Measurements from ENCODE around the gene NDUFS2.

Gene NDUFS2

GRCh38 chr1:161190962-161191521 is 11.1 kb upstream of the NDUFS2 start:
- Histone ChIP-seq H3K9ac (ENCODE audit: insufficient read length, low read depth) (peak overlapping the region; percentile 21), H3K9me3 (ENCODE audit: insufficient read depth, low read length) (no peaks in the 10 kb centered on the region), H3K4me3 (ENCODE audit: insufficient read length, low read depth) (no peak overlapping the region), H3K27me3 (ENCODE audit: insufficient read depth, insufficient read length) (no peaks in the 10 kb centered on the region), H3K4me1 (ENCODE audit: insufficient read depth, insufficient read length) (peaks cover 8% of the 10 kb centered on the region), H3K36me3 (ENCODE audit: insufficient read depth, insufficient read length, low read length) (peaks cover 56% of the 10 kb centered on the region)
- no peak for DNase-seq (ENCODE audit: low read depth, low spot score)
- TF ChIP-seq YY1 (IDR thresholded peaks at IDR 0.05; ENCODE audit: insufficient read depth, insufficient read length): no peak
- no peak for TF ChIP-seq SUZ12 (IDR thresholded peaks at IDR 0.05; ENCODE audit: extremely low read depth, insufficient read depth, insufficient read length)
- no peak for TF ChIP-seq ZNF274 (IDR thresholded peaks at IDR 0.05; ENCODE audit: low read depth, low read length)

- no peak overlapping the region for H3K9ac ChIP-seq (ENCODE audit: insufficient read length, low read depth)
- TF ChIP-seq SUZ12 (IDR thresholded peaks at IDR 0.05; ENCODE audit: extremely low read depth, insufficient read depth, insufficient read length): no peak
- no peak for TF ChIP-seq ZNF274 (IDR thresholded peaks at IDR 0.05; ENCODE audit: low read depth, low read length)
- no peak for TF ChIP-seq YY1 (IDR thresholded peaks at IDR 0.05; ENCODE audit: insufficient read depth, insufficient read length)
- no peaks in the 10 kb centered on the region for H3K27me3 ChIP-seq (ENCODE audit: insufficient read depth, insufficient read length)
- H3K4me1 ChIP-seq (ENCODE audit: insufficient read depth, insufficient read length): peaks cover 13% of the 10 kb centered on the region
- no peak overlapping the region for H3K4me3 ChIP-seq (ENCODE audit: insufficient read length, low read depth)
- H3K9me3 ChIP-seq (ENCODE audit: insufficient read depth, low read length): no peaks in the 10 kb centered on the region
- no peak for DNase-seq (ENCODE audit: low read depth, low spot score)
- H3K36me3 ChIP-seq (ENCODE audit: insufficient read depth, insufficient read length, low read length): peaks cover 62% of the 10 kb centered on the region
Observed at GRCh38 chr1:161191971-161192370, 10.2 kb upstream of the NDUFS2 start.

GRCh38 chr1:161192476-161193465 is 9.4 kb upstream of the NDUFS2 start:
- DNase-seq (ENCODE audit: low read depth, low spot score): peak; percentile 86
- TF ChIP-seq ZNF274 (IDR thresholded peaks at IDR 0.05; ENCODE audit: low read depth, low read length) (no peak), YY1 (IDR thresholded peaks at IDR 0.05; ENCODE audit: insufficient read depth, insufficient read length) (no peak), SUZ12 (IDR thresholded peaks at IDR 0.05; ENCODE audit: extremely low read depth, insufficient read depth, insufficient read length) (no peak)

GRCh38 chr1:161193561-161194235 is 8.5 kb upstream of the NDUFS2 start:
- H3K9ac ChIP-seq (ENCODE audit: insufficient read length, low read depth): no peak overlapping the region
- peaks cover 20% of the 10 kb centered on the region for H3K4me1 ChIP-seq (ENCODE audit: insufficient read depth, insufficient read length)
- H3K9me3 ChIP-seq (ENCODE audit: insufficient read depth, low read length): no peaks in the 10 kb centered on the region
- no peaks in the 10 kb centered on the region for H3K27me3 ChIP-seq (ENCODE audit: insufficient read depth, insufficient read length)
- H3K4me3 ChIP-seq (ENCODE audit: insufficient read length, low read depth): no peak overlapping the region
- no peak for DNase-seq (ENCODE audit: low read depth, low spot score)
- peaks cover 62% of the 10 kb centered on the region for H3K36me3 ChIP-seq (ENCODE audit: insufficient read depth, insufficient read length, low read length)
- TF ChIP-seq YY1 (IDR thresholded peaks at IDR 0.05; ENCODE audit: insufficient read depth, insufficient read length) (no peak), ZNF274 (IDR thresholded peaks at IDR 0.05; ENCODE audit: low read depth, low read length) (no peak), SUZ12 (IDR thresholded peaks at IDR 0.05; ENCODE audit: extremely low read depth, insufficient read depth, insufficient read length) (no peak)

More at GRCh38 chr1:161192476-161193465, 9.4 kb upstream of the NDUFS2 start:
- H3K27me3 ChIP-seq (ENCODE audit: insufficient read depth, insufficient read length): no peaks in the 10 kb centered on the region
- H3K9ac ChIP-seq (ENCODE audit: insufficient read length, low read depth): peak overlapping the region; percentile 22
- H3K4me1 ChIP-seq (ENCODE audit: insufficient read depth, insufficient read length): peaks cover 18% of the 10 kb centered on the region
- no peaks in the 10 kb centered on the region for H3K9me3 ChIP-seq (ENCODE audit: insufficient read depth, low read length)
- peaks cover 62% of the 10 kb centered on the region for H3K36me3 ChIP-seq (ENCODE audit: insufficient read depth, insufficient read length, low read length)
- H3K4me3 ChIP-seq (ENCODE audit: insufficient read length, low read depth): no peak overlapping the region

- Histone ChIP-seq H3K27me3 (ENCODE audit: insufficient read depth, insufficient read length) (no peaks in the 10 kb centered on the region), H3K36me3 (ENCODE audit: insufficient read depth, insufficient read length, low read length) (peaks cover 58% of the 10 kb centered on the region), H3K4me1 (ENCODE audit: insufficient read depth, insufficient read length) (peaks cover 31% of the 10 kb centered on the region), H3K9me3 (ENCODE audit: insufficient read depth, low read length) (no peaks in the 10 kb centered on the region), H3K9ac (ENCODE audit: insufficient read length, low read depth) (no peak overlapping the region), H3K4me3 (ENCODE audit: insufficient read length, low read depth) (no peak overlapping the region)
- TF ChIP-seq YY1 (IDR thresholded peaks at IDR 0.05; ENCODE audit: insufficient read depth, insufficient read length) (no peak), SUZ12 (IDR thresholded peaks at IDR 0.05; ENCODE audit: extremely low read depth, insufficient read depth, insufficient read length) (no peak), ZNF274 (IDR thresholded peaks at IDR 0.05; ENCODE audit: low read depth, low read length) (no peak)
- no peak for DNase-seq (ENCODE audit: low read depth, low spot score)
Observed at GRCh38 chr1:161195171-161195570, 7.0 kb upstream of the NDUFS2 start.

- H3K27me3 ChIP-seq (ENCODE audit: insufficient read depth, insufficient read length): no peaks in the 10 kb centered on the region
- no peak for TF ChIP-seq SUZ12 (IDR thresholded peaks at IDR 0.05; ENCODE audit: extremely low read depth, insufficient read depth, insufficient read length)
- TF ChIP-seq ZNF274 (IDR thresholded peaks at IDR 0.05; ENCODE audit: low read depth, low read length): no peak
- TF ChIP-seq YY1 (IDR thresholded peaks at IDR 0.05; ENCODE audit: insufficient read depth, insufficient read length): no peak
- peaks cover 36% of the 10 kb centered on the region for H3K4me1 ChIP-seq (ENCODE audit: insufficient read depth, insufficient read length)
- DNase-seq (ENCODE audit: low read depth, low spot score): no peak
- no peak overlapping the region for H3K9ac ChIP-seq (ENCODE audit: insufficient read length, low read depth)
- no peaks in the 10 kb centered on the region for H3K9me3 ChIP-seq (ENCODE audit: insufficient read depth, low read length)
- H3K36me3 ChIP-seq (ENCODE audit: insufficient read depth, insufficient read length, low read length): peaks cover 52% of the 10 kb centered on the region
- no peak overlapping the region for H3K4me3 ChIP-seq (ENCODE audit: insufficient read length, low read depth)
Observed at GRCh38 chr1:161196111-161196510, 6.1 kb upstream of the NDUFS2 start.
